Activated naive CD8-positive, alpha-beta T cell treated with anti-CD3 and anti-CD28 coated beads, Interleukin-2, amount 50 U/mL, for 16 hours (primary cell): ENCODE measurements around the gene SLC12A3.

Source experiments
- DNase-seq: peaks from one replicate; pipeline ENCODE4 v3.0.0-alpha.2; 2020; ENCODE audit warnings: low read depth, low spot score

SLC12A3 gene

DNA sequence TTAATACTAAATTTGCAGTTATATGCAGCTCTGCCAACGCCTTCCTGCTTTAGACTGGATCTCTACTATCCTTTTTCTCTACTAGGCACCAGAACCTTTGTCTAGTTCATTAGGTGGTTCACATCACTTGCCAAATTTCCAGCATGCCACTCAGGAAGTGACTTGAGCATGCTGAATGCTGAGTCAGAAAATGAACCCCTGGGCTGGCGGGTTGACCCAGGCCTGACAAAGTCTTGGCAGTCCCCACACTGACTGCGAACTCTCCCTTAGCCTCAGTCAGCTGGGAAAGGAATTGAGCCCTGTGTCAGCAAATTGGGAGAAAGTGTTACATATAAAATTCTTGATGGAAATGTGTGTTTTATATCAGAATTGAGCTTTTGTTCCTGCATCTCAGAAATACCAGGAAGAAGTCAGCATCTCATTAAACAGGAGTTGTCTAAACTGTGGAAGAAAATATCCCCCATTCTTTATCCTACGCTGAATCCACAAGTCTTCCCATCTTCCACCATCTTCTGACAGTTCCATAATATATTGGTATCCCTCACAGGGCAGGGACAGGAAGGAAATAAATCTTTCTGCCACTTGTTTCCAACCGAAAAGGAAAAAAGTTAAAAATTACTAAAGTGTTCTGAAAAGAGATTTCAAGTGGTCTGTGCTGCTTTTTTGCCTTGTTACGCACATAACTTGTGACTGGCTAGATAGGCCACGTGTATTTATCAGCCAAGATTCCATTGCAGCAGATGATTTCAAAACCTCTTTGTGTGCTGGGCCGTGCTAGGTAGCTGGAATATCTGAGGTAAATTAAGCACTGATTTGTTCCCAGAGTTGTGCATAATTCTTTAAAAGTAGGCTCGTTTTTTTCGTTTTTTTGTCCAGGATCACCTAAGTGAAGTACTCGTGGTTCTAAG lies 16.7 kb upstream of the SLC12A3 start:
- DNase-seq: no peak

- no peak for DNase-seq
These were observed 15.9 kb upstream of the SLC12A3 start for GRCh38 chr16:56848955-56849689.

- no peak for DNase-seq
These were observed 15.0 kb upstream of the SLC12A3 start for GRCh38 chr16:56849690-56850680.

GRCh38 chr16:56851671-56852400 lies 13.2 kb upstream of the SLC12A3 start:
- DNase-seq: no peak

DNA sequence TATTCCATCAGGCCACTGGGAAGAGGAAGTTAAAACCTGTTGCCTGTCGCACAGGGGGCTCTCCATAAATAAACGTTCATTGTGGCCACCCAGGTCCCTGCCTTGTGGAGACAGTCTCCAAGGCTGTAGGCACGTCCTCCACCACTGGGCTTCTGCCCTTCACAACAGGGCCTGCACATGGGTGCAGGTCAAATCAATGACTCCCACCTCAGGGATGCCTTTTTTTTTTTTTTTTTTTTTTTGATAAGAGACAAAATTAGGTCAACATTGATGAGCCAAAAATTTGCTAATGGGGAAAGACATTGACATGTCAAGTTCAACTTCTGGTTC lies 12.6 kb upstream of the SLC12A3 start:
- DNase-seq: no peak

DNA sequence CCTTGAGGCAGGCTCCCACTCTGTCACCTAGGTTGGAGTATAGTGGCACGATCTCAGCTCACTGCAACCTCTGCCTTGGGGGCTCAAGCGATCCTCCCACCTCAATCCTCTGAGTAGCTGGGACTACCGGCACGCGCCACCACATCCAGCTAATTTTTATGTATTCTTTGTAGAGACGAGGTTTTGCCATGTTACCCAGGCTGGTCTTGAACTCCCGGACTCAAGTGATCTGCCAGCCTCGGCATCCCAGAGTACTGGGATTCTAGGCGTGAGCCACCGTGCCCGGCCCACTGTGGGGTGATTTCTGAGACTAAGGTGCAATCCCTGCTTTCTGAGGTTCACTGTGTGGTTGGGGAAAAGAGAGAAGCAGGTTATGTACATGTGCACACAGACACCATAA lies 12.0 kb upstream of the SLC12A3 start:
- no peak for DNase-seq

GRCh38 chr16:56855201-56855600 lies 9.8 kb upstream of the SLC12A3 start:
- no peak for DNase-seq

GRCh38 chr16:56855946-56856345 lies 9.1 kb upstream of the SLC12A3 start:
- no peak for DNase-seq

- DNase-seq: no peak
These were observed 8.0 kb upstream of the SLC12A3 start for GRCh38 chr16:56856876-56857447.

GRCh38 chr16:56858374-56858773 lies 6.6 kb upstream of the SLC12A3 start:
- no peak for DNase-seq

DNA sequence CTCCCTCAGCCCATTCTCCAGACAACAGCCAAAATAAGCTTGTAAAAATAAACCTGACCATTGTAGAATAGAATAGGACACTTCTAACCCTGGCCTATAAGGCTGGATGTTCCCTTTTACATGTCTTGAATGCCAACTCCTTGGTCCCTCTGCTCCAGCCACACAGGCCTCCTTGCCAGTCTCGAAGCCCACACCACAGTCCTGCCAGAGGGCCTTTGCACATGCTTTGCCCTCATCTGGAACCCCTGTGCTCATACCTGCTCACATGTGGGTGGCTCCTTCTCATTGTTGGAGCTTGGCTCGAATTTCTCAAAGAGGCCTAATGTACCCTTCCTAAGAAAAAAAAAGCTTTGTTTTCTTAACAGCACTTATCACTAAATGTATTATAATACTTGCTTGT lies 5.4 kb upstream of the SLC12A3 start:
- DNase-seq: no peak

DNA sequence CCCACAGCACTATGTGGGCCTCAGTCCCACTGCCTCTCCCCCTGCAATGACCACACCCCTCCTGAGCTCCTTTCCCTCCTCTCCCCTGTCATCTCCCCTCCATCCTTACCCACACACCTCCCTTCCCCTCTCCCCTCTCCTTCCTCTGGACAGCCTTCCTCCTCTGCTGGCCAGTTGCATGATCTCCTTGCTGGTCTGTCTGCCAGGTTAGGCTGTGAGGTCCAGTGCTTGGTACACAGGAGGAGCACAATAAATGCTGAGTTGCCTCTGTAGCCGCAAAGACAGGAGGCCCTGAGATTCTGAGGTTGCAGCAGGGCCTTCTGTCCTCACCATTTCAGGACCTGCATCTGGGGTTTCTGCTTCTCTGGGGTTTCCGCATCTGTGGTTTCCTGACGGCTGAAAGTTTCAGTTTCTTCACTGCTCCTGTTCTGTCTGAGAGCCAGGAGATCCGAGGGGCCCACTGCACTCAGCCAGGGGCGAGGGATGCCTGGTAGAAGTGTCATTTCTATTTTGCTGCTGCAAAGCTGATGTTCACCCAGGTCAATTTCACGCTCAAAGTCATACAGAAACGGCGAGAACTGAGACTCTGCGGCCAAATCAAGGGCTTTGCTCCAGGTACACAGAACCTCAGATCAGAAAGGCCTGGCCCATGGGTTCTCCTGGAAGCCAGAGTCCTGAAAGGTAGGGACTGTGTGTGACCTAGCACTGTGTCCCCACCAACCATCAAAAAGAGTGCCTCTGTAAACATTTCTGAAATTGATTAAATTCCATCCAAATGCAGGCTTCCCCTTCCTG lies 4.6 kb upstream of the SLC12A3 start:
- DNase-seq: peak; percentile 25

GRCh38 chr16:56861092-56861610 lies 3.9 kb upstream of the SLC12A3 start:
- DNase-seq: no peak

DNA sequence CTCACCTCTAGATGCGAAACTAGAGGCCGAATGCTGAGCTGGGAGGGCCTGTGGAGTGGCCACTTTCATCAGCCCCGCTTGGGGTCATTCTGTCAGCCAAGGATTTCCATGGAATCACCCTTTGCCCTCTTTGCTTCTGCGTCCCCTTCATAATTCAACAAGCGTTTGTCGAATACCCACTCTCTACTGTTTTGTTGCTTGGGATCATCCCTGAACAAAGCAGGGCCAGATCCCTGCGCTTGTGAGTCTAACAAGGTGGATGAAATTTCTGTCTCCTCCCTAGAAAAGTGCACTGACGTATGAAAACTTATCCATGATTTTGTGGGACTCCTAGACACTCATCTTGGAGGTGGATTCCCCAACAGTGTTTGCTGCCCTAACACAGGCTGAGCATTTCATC lies 3.3 kb upstream of the SLC12A3 start:
- DNase-seq: no peak

- DNase-seq: no peak
These were observed 2.2 kb upstream of the SLC12A3 start for GRCh38 chr16:56862776-56863175.

DNA sequence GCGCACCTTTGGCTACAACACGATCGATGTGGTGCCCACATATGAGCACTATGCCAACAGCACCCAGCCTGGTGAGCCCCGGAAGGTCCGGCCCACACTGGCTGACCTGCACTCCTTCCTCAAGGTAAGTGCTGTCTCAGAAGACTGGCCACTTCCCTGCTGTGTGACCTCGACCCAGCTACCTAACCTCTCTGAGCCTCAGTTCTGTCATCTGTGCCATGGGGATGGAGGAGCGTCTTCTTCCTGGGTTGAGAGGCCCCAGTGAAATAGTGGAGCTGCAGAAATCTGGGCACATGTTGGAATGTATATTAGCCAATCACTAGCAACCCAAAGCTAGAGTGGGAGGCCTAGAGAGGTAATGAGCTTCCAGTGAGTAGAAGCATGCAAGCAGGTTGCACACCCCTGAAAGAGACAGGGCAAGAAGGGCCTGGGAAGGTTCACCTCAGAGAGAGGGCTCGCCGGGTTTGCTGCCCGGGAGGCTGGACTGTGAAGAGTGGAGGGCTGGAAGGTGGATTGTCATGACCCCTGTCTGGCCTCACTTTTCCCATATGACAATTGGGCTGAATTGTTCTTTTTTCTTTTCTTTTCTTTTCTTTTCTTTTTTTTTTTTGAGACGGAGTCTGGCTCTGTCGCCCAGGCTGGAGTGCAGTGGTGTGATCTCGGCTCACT lies 521 bp downstream of the SLC12A3 start:
- no peak for DNase-seq

DNA sequence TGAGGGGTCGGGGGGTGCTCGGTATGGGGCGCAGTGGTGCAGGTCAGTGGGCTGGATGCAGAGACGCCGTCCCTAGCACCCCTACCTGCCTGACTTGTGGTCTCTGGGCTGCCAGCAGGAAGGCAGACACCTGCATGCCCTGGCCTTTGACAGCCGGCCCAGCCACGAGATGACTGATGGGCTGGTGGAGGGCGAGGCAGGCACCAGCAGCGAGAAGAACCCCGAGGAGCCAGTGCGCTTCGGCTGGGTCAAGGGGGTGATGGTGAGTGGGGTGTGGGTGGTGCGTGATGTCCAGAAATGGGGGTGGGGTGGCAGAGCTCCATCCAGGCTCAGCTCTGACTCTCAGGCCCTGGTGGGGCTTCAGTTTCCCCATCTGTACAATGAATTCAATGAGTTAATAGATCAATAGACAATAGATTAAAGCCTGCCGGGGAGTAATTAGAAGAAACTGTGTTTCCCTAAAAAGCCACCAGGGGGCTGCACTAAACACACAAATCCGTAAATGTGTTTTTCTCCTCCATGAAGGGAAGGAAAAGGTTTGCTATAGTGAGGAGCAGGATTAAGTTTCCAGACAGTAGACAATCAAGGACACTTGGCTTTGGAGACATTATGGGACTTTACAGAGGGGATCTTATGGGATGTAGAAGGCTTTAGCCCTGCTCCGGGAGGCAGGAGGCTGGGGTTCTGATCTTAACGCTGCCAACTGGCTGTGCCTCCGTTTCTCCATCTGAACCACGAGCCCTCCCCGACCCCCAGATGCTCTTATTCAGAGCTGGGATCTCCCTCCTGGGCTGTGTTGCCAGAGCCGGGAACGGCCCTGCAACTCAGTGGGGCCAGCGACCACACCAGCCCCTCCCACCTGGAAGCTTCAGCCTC lies 2.2 kb downstream of the SLC12A3 start:
- DNase-seq: no peak

DNA sequence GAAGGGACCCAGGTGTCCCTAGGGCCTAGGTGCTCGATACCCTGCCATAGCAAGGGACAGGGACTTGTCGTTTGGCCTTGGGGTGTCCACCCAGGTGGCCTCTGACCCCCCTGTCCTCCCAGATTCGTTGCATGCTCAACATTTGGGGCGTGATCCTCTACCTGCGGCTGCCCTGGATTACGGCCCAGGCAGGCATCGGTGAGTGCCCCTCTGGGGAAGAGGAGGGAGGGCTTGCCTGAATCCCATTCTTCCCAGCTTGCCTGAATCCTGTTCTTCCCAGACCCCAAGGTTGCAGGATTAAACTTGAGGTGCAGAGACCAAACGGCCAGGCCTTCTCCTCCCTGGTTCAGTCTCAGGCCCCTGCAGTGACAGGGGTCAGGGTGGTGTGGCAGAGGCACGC lies 3.2 kb downstream of the SLC12A3 start:
- no peak for DNase-seq
